Fibroblast of skin of abdomen (primary cell): ENCODE data around the gene TRUB2.

Source experiments
- DNase-seq: peaks from one replicate; pipeline ENCODE4 v3.0.0-alpha.2; 2013

The TRUB2 gene

GRCh38 chr9:128266868-128267590, 55.2 kb downstream of the TRUB2 start:
- no peak for DNase-seq

- no peak for DNase-seq
Measured at GRCh38 chr9:128265348-128265847, 56.8 kb downstream of the TRUB2 start.

GRCh38 chr9:128262687-128263086, 59.6 kb downstream of the TRUB2 start:
- no peak for DNase-seq

GRCh38 chr9:128260340-128260739, 61.9 kb downstream of the TRUB2 start:
- no peak for DNase-seq

- DNase-seq = no peak
Measured at GRCh38 chr9:128259156-128259555, 63.1 kb downstream of the TRUB2 start.

GRCh38 chr9:128258326-128258725, 63.9 kb downstream of the TRUB2 start:
- no peak for DNase-seq

- no peak for DNase-seq
Measured at GRCh38 chr9:128257907-128258306, 64.3 kb downstream of the TRUB2 start.

- no peak for DNase-seq
Measured at GRCh38 chr9:128257086-128257825, 65.0 kb downstream of the TRUB2 start.
